ENCODE results near the gene DST.

DST gene

GRCh38 chr6:56541741-56542360 is 100.8 kb downstream of the DST start:
- FAIRE-seq (peak; percentile 77), DNase-seq (ENCODE audit: insufficient read length, low spot score) (no peak)
- no peak for TF ChIP-seq CTCF (IDR thresholded peaks at IDR 0.05; ENCODE audit: insufficient read depth, missing control alignments)

DNA sequence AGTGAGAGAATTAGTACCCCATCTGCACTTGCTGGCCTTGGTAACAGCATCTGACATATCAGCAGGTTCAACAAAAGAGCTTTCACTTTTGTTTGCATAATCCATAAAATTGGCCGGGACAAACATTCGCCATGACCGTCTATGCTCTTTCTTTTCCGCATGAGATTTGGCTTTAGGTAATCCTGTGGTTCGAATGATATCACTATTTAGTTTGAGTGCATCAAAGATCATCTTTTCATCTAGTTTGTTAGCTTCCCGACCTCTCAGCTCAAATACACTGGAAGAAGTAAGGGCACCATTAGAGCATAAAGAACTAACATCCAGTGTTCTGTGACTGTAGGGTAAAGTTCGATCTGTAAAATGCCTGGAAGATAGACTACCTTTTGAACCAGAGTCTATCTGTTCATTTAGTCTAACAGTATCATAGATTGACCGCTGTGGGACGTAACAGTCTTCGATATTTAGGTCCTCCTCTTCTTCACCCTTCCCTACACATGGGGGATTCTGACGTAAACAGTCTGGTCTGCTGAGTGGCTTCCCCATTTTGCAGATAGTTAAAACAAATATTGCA is 101.6 kb downstream of the DST start:
- FAIRE-seq (peak; percentile 80), DNase-seq (ENCODE audit: insufficient read length, low spot score) (no peak)
- TF ChIP-seq CTCF (IDR thresholded peaks at IDR 0.05; ENCODE audit: insufficient read depth, missing control alignments): no peak

DNA sequence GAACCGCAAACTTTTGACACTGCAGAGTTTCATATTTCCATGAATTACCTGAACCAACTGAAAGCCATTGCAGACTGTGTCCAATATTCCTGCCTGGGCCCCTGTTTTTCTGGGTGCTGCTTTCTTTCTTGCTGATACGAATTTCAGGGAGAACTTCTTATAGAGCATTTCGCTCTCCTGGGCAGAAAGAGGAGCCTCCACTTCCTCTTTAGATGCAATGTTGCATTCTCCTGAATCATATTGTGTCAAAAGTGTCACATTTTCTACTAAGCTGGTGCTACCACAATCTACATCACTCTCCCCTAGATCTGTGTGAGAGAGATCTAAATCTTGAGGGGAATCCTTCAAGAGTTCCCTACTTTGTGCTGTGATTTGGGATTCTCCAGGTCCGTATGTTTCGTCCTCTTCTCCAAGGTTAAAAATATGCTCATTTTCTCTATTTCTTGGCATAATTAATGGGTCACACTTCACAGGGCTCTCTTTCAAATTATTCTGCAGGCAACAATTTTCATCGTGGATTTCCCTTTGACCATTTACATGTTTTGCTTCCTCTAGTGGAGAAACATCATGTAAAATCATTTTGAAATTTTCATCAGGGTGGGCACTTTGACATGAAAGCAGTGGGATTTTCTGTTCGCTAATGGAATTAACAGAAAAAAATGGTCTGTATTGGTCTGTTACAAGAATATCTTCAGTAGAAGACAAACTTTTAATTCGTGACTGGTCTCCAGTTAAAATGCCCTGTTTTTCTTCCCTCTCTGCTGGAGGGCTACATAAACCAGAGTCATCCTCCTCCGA is 102.3 kb downstream of the DST start:
- no peak for FAIRE-seq
- no peak for DNase-seq (ENCODE audit: insufficient read length, low spot score)
- TF ChIP-seq CTCF (IDR thresholded peaks at IDR 0.05; ENCODE audit: insufficient read depth, missing control alignments): no peak

DNA sequence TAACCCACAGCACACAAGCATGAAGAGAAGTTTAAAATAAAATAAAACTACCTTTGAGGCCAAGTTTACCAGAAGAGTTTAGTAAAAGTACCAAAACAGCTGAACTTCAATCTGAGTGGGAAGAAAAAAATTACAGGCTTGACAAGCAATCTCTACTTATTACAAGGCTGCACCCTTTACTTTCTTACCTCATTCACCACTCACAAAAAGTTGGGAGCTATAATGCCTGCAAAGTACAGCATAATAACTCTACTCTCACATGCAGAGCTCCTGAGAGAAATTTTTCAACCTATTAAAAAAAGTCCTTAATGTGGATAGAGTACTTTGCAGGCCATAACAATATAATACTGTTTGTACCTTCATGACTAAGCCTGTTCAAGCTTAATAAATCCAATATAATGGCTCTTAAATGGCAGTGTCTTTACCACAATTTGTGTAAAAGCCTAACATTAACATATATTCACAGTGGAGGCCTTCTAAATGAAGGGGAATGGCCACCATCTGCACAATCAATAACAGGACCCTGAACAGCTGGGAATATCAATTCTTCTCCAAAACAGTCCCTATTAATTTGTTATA is 103.1 kb downstream of the DST start:
- FAIRE-seq (no peak), DNase-seq (ENCODE audit: insufficient read length, low spot score) (no peak)
- TF ChIP-seq CTCF (IDR thresholded peaks at IDR 0.05; ENCODE audit: insufficient read depth, missing control alignments): no peak

GRCh38 chr6:56538851-56539250 is 103.8 kb downstream of the DST start:
- DNase-seq (ENCODE audit: insufficient read length, low spot score): no peak
- no peak for FAIRE-seq
- no peak for TF ChIP-seq CTCF (IDR thresholded peaks at IDR 0.05; ENCODE audit: insufficient read depth, missing control alignments)

- FAIRE-seq: no peak
- DNase-seq (ENCODE audit: insufficient read length, low spot score): no peak
- no peak for TF ChIP-seq CTCF (IDR thresholded peaks at IDR 0.05; ENCODE audit: insufficient read depth, missing control alignments)
Measured at GRCh38 chr6:56537223-56537770, 105.4 kb downstream of the DST start.

All from D721Med (cell line).